ENCODE results near the gene PAAF1. TPM values are rescaled to one million over a fixed set of nuclear protein-coding genes. Genes with fewer than 3 reads are reported as not detected.

Gene PAAF1
- total RNA-seq, 2 donors from 2014 or later = 8.7 to 8.8 TPM

DNA sequence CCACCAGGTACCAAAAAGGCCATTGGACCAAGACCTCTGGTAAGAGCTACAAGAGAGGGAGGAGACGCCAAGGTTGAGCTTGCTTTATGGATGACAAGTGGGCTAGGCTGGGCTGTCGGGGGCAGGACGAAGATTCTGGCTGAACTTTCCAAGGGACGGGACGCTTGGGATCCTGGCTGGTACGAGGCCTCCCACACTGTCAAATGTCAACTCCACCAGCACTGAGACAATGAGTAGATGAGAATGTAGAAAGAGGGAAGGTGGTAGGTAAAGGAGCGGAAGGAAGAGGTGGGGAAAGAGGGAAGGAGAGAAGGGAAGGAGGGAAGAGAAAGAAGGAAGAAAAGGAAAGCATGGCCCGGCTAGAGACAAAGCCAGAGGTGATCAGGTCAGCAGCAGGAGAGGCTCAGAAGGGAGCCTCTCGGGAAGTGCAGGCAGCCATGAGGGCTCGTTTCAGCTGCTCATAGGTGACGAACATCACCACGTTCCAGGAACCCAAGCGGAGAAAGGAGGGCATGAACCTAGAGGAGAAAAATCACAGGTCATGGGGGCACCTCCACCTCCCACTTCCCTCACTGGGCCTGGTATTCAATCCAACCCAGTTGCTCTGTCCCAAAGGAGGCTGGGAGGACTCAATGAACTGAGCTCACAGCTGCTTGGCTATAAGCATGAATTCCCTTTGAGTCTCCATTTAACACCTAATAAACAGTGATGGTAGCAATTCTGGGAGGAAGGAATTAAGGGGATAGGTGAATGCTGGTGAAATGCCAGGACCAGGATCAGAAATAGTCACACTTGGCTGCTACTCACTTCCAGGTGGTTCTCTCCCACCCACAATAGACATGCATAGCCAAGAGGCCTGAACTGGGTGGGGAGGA lies 98.0 kb downstream of the PAAF1 start:
- Histone ChIP-seq H3K27me3 (replicated peaks; ENCODE audit: insufficient read depth) (no peaks in the 10 kb centered on the region), H3K9me3 (no peaks in the 10 kb centered on the region), H3K4me1 (ENCODE audit: control insufficient read depth in 1 of 2, low read depth in 2 of 2) (no peaks in the 10 kb centered on the region), H3K4me3 (no peak overlapping the region), H3K27ac (no peak overlapping the region), H3K36me3 (peaks cover 16% of the 10 kb centered on the region)
- ATAC-seq (ENCODE audit: insufficient number of reproducible peaks, low FRiP score, low read depth) (no peak), DNase-seq (ENCODE audit: low spot score) (no peak)
- TF ChIP-seq CTCF (IDR thresholded peaks at IDR 0.05) = no peak

DNA sequence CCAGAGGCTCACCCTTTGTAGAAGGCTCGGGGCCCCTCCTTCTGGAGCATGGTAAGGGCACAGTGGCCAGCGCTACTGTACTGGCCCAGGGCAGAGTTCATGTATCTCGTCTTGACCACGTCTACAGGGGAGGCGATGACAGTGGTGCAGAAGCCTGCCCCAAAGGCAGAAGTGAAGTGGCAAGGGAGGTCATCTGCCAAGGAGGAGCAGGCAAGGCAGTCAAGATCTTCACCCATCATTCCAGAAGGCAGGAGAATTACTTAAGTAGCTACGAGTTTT lies 98.6 kb downstream of the PAAF1 start:
- Histone ChIP-seq H3K27me3 (replicated peaks; ENCODE audit: insufficient read depth) (no peaks in the 10 kb centered on the region), H3K9me3 (no peaks in the 10 kb centered on the region), H3K4me1 (ENCODE audit: control insufficient read depth in 1 of 2, low read depth in 2 of 2) (no peaks in the 10 kb centered on the region), H3K27ac (no peak overlapping the region), H3K4me3 (no peak overlapping the region), H3K36me3 (peaks cover 16% of the 10 kb centered on the region)
- no peak for TF ChIP-seq CTCF (IDR thresholded peaks at IDR 0.05)
- ATAC-seq (ENCODE audit: insufficient number of reproducible peaks, low FRiP score, low read depth) (no peak), DNase-seq (ENCODE audit: low spot score) (no peak)

DNA sequence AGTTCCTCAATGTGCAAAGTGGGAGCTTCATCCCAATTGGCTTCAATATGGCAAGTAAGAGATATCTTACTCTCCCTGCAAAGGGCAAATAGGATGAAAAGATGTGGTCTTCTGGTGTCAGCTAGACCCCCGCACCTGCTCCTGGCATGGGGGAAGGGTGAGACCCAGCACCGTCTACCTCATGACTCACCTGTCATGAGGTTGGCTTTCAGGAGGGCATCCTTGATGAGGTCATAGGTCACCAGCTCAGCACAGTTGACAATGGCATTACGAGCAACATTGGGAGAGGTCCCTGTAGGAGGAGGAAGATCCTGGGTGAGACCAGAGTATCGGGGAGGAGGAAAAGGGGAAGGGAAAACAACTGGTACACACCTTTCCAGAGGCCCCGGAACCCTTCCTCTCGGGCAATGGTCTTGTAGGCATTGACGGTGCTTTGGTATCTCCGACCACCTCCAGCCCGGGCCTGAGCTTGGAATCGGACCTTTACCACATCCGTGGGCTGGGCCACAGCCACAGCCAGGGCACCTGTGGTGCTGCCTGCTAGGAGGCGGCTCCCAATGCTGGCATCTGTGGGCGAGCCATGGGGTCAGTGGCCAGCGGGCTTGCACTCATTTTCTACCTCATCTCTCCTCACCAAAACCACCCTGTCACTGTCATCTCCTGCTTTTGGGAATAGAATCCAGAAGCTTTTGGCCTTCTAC lies 99.8 kb downstream of the PAAF1 start:
- no peak overlapping the region for H3K27ac ChIP-seq
- ATAC-seq (ENCODE audit: insufficient number of reproducible peaks, low FRiP score, low read depth) (no peak), DNase-seq (ENCODE audit: low spot score) (no peak)
- peaks cover 16% of the 10 kb centered on the region for H3K36me3 ChIP-seq
- no peaks in the 10 kb centered on the region for H3K27me3 ChIP-seq (replicated peaks; ENCODE audit: insufficient read depth)
- no peak for TF ChIP-seq CTCF (IDR thresholded peaks at IDR 0.05)
- no peaks in the 10 kb centered on the region for H3K9me3 ChIP-seq
- H3K4me3 ChIP-seq = no peak overlapping the region
- H3K4me1 ChIP-seq (ENCODE audit: control insufficient read depth in 1 of 2, low read depth in 2 of 2) = peaks cover 0 to 2% of the 10 kb centered on the region in 2 donors

DNA sequence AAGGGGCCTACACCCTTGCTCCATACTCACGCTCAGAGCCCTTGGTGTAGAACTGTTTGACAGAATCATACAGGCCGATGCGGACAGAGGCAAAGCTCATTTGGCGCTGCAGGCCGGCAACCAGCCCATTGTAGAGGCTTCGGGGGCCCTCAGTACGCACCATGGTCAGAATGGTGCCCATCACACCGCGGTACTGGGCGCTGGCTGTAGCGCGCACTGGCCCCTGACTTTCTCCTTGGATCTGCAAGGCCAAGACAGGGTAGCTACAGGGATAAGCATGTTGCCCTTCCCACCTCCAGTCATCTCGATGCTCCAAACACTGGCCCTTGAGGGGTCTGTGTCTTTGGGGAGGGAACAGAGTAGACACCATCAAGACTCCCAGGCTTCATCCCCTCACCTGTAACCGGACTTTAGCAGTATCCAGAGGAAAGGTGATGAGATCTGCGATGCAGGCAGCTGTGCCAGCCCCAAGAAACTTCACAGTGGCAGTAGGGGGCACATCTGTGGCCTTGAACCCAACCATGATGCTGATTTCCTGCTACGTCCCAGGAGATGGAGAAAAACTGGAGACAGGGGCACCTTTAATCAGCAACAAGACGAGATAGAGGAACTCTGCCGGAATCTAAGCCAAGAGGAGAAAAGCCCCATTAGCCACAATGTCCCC lies 101.2 kb downstream of the PAAF1 start:
- no peaks in the 10 kb centered on the region for H3K27me3 ChIP-seq (replicated peaks; ENCODE audit: insufficient read depth)
- no peaks in the 10 kb centered on the region for H3K9me3 ChIP-seq
- no peak overlapping the region for H3K27ac ChIP-seq
- TF ChIP-seq CTCF (IDR thresholded peaks at IDR 0.05) = no peak
- H3K36me3 ChIP-seq = peaks cover 16% of the 10 kb centered on the region
- peaks cover 0 to 2% of the 10 kb centered on the region in 2 donors for H3K4me1 ChIP-seq (ENCODE audit: control insufficient read depth in 1 of 2, low read depth in 2 of 2)
- no peak for ATAC-seq (ENCODE audit: insufficient number of reproducible peaks, low FRiP score, low read depth)
- no peak for DNase-seq (ENCODE audit: low spot score)
- H3K4me3 ChIP-seq = no peak overlapping the region

DNA sequence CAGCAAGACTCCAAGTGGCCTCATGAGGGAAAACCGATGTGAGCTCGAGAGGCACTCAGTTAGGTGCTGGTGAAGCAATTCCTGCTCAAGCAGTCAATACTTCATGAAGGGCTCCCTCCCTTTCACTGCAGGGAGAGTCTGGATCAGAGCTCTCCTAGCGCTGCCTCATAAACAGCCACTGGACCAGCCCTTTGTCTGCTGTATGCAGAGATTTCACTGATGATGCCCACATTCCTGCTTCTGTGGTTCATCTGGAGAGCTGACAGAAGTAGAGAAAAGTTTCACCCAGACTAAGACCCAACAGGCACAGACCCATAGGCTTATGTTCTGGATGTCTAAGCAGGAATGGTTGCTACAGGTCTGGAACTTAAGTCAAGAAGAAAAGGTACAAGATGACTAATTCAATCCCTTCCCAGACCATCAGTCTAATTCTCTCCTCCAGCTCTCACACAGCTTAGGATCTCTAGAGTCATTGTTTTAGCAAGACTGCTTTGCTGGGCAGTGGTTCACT lies 101.8 kb downstream of the PAAF1 start:
- Histone ChIP-seq H3K27me3 (replicated peaks; ENCODE audit: insufficient read depth) (no peaks in the 10 kb centered on the region), H3K9me3 (no peaks in the 10 kb centered on the region), H3K4me1 (ENCODE audit: control insufficient read depth in 1 of 2, low read depth in 2 of 2) (peaks cover under 1 to 3% of the 10 kb centered on the region in 2 donors), H3K27ac (no peak overlapping the region), H3K4me3 (no peak overlapping the region), H3K36me3 (peaks cover 16% of the 10 kb centered on the region)
- no peak for ATAC-seq (ENCODE audit: insufficient number of reproducible peaks, low FRiP score, low read depth)
- DNase-seq (ENCODE audit: low spot score) = no peak
- TF ChIP-seq CTCF (IDR thresholded peaks at IDR 0.05) = no peak

Data from thoracic aorta (tissue), 2 donors.